Embryonic facial prominence (tissue), 1 donor: ENCODE measurements around the gene TSEN2.
"Not testable (repeated sequence)": the region's sequence is repeated elsewhere in the genome, so short reads cannot be mapped to it uniquely, and the experiment has no call there.

Experiments
- DNase-seq: peaks from one replicate; pipeline ENCODE4 v3.0.0-alpha.2; 2016; ENCODE audit errors: extremely low spot score

Gene TSEN2

DNA sequence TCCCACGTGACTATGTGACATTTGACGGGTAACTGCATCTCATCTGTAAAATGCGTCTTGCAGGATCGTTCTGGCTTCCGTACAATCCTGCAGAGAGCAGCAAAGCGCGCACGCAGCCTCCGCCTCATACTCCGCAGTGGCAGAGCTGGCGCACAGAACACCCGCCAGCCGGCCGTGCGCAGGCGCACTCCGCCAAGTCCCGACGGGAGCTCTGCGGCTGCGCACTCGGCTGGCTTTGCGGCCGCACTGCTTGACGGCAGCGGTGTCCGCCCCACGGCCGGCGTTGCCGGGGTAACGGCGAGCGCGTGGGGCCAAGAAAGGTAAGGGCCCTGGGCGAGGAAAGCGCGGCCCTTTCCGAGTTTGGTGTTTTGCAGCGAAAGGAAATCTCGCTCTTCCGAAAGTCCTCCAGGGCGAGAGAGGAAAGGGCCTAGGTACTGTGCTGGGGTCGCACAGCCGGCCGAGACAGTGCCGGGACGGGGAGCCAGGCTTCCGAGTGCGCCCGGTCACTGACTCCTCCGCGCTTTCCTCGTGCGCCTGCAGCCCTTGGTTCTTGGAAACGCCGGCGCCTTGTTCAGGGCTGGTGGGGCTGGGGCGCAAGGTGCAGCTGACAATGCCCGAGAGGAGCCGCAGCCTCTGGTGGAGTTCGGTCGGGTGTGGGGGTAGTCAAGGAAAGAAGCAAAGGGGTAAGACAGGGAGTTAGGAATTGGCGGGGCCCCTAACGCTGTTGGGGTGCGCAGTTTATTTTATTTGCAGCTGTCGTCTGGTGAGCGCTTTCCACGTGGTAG is at the start of gene TSEN2:
TSS of gene TSEN2 (plus strand) at position 283 of the 785 bp plus-strand sequence. CDS start 5,321 bp downstream, outside the sequence.
- DNase-seq = peak; percentile 89

DNA sequence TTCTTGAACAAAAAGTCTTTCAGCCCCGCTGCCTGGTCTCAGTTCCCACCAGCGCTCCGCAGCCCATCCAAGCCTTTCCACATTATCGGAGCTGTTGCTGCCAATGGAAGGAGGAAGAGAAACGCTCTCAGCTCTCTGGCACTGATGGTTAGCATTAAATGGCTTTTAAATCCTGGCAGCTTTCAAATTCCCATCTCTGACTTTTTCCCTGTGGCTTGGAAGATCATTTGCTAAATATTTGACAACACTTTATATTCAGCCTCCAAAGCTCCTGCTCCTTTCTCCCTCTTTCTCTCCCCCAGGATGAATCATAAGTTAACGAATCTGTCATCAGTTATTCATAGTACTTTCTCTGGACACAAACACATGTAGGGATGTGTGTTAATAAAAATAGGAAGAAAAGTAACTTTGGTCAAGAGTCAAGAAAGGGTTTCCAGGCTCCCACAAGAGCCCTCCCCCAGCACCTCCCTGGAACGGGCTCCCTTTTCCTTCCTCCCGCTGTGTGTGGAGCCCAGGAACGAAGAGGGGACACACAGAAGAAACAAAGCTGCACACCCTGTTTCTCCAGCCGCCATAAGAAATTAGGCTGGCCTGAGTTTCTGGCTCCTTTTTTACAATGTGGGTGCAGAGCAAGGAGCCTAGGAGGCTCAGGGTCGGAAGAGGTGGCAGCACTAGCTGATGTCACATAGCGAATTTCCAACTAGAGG is 47.6 kb upstream of the TSEN2 start:
- DNase-seq = no peak

DNA sequence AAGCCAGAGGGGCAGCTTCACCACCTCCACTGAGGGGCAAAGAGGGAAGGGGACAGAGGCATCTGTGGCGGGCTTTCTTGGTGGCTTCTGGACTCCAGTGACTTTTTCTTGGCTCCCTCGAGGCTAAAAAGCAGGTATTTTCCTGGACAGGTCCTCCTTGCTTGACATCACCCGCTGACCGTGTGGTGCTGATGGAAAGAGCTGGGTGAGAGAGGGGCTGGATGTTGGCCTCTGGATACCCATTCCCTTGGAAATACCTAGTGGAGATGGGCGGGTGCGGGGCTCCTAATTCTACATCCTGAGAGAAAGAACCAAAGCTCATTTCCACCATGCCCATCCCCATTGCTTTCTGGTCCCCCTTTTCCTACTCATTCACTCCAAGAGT is 47.1 kb upstream of the TSEN2 start:
- DNase-seq = no peak

DNA sequence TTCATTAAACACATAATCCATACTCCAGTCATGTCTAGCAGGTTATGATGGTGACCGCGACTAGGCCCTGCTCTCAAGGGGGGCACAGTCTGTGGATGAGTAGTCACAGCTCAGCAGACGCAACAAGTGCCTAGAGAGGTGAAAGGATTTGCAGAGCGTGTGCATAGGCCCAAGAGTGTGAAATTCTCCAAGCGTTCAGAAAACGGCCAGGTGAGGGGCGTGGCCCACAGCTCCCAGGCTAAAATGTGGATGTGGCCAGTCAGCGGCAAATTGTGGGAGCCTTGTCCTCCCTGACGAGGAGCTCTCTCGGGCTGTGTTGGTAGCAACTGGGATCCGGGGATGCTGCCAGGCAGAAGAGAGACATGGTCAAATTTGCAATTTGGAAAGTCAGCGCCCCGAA is 46.4 kb upstream of the TSEN2 start:
- DNase-seq = no peak

DNA sequence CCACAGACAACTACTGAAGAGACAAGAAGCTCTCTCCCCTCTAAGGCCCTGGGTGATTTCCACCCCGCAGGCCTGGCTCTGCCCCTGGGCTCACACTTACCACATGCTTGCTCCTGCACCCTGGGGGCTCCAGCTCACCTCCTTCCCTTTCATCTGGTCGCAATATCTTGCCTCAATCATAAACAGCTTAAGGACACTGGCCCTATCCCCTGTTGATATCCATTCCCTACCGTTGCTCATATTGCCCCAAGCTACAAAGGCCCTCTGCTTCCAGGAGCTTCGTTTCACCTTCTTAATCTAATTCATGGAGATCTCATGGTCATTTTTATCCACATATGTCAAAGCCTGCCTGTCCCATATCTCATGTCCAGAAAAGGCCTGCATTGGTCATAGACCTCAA is 46.0 kb upstream of the TSEN2 start:
- DNase-seq = no peak

DNA sequence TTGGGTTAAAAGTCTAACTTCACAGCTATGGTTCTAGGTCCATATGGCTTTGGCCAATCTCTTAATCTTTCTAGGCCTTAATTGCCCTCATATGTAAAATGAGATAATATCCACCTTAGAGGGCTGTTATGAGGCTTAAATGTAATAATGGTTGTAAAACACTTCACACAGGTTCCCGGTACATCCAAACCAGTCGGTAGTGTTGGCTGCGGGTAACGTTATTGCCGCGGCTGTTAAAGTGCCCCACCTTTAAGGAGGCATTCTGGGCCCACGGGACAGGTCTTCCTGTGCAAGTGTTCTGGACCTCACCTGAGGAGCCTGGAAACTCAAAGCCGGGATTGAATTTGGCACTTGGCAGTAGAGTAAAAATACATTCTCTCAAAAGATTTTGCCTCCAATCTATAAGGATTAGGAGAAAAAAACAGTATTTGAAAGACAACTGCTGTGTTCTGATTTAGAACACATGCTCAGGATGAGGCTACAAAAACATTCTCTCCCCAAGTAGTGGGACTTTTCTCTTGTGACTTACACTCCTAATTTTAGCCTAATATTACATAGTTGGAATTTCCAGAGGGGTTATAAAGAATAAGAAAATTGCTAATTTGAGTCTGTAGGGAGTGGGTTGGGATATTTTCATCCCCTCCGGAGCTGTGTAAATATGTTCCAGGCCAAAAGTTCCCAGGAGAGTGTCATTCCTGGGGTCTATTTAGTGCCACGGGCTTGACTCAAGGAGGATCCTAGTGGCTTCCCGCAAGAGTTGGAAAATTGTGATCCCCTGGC is 44.9 kb upstream of the TSEN2 start:
- DNase-seq = no peak

DNA sequence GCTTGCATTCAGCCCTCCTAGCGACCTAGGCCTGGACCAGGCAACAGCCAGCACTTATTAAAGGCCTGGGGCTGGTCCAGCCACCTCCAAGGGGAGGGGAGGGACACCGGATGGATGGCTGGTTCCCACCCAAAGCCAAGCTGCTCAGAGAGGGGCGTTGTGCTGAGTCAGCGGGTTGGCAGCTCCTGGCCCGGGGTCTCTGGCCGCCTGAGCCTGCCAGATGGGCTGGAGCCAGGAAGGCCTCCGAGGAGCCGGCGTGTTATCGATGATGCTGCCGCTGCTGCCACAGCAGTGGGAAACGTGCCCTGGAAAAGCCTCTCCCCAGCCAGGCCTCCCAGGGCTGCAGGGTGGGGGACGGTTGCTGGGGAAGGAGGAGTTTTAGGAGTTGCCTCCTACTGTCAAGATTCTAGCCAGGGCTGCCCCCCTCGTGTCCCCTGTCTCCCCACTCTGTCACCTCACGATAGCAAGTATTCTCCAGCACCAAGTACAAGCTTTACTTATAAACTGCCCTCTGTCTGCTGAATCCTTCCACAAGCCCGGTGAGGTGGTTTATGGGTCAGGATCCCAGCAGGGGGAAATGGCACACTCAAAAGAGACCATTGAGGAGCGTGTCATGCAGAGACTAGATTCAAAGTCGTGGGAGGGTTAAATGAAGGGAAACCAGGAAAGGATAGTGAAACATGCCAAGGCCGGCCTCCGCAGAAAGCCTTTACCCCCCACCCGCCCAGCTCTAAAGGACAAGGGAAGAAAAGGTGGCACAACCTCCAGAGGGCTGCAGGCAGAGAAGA is 43.2 kb upstream of the TSEN2 start:
- DNase-seq = no peak

DNA sequence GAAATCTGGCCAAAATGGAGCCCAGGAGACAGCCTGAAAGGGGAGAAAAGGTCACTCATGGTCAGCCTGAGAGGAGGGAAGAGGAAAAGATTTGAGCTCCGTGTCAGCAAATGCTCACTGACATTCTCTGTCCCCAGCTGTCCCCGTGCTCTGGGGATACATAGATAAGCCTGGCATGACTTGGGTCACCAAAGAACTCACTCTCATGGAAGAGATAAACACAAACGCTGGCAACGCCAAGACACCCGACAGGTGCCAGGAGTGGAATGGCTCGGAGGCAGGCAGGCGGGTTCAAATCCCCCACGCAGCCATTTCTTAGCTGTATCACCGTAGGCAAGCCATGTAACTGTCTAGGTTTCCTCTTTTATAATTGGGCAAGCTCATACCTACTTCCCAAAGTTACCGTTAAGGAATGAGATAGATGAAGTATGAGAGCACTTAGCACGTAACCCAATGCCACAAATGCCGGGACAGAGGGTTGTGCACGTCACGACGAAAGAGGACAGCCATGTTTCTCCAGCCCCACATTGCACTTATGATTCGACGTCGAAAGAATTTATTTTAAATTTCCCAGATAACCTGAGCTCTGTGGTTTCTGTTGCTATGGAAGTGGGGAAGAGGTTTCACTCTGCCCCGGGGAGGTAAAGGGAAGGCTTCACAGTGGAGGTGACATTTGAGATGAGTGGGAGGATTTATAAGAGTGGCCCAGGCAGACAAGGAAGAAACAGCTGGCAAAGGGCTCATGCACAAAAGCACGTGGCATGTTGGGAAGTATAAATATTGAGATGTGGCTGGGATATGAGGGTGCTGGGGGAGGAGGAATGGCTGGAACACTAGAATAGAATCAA is 41.4 kb upstream of the TSEN2 start:
- DNase-seq = no peak

DNA sequence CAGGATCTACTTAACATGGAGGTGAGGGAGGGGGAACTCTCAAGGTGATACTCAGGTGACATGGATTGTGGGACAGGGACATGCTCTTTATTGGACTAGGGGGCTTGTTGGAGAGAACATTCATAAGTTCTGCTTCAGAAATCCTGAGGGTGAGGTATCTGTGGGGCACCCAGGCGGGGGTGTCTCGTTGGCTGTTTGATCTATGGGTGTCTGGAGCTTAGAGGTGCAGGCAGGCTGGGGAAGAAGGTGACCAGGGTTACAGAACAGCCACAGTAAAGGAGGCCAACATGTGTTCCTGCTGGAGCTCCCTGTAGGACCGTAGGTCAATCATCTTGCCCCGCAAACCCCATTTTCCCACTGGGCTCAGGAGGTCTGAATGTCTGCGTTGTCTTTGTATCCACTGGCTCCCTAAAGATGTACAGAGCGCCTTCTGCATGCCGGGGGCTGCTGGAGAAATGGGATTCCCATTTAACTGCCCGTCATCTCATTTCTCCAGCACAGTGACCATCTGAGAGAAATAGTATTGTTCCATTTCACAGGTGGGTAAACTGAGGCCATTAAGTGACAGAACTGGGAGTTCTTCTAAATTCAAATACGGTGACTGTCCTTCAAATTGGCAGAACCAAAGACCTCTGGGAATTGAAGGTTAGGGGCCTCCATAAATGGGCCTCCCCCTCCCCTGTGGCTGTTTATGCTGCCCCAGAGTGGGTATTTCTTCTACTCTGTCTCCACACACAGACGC is 40.3 kb upstream of the TSEN2 start:
- DNase-seq = no peak

DNA sequence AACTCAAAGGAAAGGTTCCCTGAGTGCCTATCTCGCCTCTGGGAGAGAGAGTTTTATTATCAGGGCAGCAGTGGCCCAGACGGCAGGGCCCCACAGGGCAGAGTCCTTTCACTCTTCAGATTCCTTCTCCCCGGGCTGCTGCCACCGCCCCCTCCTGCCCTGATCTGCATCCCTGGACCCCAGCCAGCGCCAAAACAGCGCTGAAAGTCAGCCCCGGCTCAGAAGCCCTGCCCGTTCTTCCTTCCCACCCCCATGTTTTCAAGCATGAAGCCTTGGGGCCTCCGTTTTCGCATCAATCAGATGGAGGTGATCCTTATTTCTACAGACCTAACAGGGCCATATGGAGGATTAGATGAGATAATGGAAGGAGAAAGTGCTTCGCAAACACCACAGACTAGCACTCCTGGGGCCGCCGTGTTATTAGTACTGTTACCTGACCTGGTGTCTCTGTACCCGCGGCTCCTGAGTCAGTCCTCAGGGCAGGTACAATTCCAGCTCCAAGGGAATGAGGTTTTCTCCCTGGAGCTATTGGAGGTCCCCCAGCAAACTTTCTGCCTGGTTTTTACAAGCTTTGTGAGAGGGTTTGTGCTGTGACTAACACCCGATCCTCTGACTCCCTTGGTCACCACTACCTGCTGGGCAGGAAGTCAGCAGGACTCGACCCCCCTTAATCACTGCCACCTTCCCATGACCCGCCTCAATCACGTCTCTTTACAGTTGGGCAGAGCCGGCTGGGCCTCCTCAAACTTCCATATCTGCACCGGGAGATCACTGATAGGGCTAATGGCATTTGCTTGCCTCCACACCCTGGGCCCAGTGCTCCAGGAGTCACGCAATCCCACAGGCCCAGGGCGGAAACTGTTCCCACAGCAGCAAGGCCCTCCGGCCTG is 39.5 kb upstream of the TSEN2 start:
- no peak for DNase-seq

DNA sequence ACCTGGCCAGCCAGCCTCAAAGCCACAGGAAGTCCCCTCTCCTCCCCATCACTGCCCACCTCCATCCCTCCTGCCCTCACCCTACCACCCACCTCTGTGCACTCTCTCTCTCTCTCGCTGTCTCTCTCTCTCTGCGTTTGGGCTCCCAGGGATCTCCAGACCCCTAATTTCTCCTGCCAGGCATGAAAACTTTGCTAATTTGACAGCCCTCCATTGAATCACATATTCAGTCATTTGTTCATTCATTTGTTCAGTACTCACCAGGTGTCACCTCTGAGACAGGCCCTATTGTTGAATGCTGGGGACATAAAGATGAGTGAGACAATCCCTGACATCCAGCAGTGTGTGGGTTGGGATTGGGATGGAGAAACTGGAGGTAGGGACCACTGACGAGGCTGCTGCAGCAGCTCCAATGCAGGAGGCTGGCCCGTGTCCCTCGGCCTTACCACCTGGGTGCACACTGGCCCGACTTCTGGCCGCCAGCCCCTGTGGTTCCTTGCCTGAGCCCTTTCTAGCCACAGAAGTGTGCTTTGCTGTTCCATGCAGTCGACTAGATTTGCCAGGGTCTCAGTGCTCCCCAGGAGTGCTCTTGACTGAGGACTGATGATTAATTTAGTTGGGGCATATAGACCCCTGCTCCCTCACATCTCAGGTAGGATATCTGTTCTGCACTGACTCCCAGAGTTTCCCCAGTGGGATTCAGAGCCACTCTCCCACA is 38.6 kb upstream of the TSEN2 start:
- no peak for DNase-seq

DNA sequence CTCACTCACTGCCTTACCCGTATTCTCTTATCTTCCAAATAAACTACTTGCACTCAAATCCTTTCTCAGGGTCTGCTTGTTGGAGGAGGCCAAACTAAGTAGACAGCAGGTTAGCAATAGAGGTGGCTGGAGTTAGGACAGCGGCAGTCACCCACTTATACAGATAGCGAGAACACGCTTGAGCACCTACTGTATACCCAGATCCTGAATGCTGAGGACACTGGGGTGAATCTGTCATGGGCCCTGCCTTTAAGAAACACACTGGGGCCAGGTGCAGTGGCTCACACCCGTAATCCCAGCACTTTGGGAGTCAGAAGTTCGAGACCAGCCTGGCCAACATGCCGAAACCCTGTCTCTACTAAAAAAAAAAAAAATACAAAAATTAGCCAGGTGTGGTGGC is 38.0 kb upstream of the TSEN2 start:
- no peak for DNase-seq

DNA sequence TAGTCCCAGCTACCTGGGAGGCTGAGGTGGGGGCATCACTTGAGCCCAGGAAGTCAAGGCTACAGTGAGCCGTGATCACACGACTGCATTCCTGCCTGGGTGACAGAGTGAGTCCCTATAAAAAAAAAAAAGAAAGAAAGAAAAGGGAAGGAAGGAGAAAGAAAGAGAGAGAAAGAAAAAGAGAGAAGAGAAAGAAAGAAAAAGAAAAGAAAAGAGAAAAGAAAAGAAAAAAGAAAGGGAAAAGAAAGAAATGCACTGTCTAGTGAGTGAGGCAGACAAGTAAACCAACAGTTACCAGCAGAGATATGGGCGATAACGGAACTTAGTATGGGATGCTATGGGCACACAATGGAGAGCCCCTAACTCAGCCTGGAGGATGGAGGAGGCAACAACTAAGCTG is 37.2 kb upstream of the TSEN2 start:
- DNase-seq = no peak

DNA sequence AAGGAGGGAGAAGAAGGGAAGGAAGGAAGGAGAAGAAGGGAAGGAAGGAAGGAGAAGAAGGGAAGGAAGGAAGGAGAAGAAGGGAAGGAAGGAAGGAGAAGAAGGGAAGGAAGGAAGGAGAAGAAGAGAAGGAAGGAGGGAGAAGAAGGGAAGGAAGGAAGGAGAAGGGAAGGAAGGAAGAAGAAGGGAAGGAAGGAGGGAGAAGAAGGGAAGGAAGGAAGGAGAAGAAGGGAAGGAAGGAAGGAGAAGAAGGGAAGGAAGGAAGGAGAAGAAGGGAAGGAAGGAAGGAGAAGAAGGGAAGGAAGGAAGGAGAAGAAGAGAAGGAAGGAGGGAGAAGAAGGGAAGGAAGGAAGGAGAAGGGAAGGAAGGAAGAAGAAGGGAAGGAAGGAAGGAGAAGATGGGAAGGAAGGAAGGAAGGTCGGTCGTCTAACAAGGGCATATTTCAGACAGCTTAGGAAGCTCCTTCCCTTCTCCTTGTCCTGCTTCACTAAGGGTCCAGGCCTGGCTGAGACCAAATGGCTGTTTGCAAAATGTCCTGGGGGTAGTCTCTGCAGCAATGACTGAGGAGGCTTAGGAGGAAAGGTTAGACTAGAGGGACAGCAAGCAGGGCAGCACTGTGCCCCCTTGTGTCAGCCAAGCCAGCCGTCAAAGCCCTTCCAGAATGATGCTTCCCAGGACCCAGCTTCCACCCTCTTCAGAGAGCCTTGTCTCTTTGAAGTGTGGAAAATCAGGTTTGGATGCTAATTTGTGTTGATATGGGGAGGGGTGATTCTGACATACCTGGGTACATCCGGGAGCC is 35.7 kb upstream of the TSEN2 start:
- DNase-seq = not testable (repeated sequence)

DNA sequence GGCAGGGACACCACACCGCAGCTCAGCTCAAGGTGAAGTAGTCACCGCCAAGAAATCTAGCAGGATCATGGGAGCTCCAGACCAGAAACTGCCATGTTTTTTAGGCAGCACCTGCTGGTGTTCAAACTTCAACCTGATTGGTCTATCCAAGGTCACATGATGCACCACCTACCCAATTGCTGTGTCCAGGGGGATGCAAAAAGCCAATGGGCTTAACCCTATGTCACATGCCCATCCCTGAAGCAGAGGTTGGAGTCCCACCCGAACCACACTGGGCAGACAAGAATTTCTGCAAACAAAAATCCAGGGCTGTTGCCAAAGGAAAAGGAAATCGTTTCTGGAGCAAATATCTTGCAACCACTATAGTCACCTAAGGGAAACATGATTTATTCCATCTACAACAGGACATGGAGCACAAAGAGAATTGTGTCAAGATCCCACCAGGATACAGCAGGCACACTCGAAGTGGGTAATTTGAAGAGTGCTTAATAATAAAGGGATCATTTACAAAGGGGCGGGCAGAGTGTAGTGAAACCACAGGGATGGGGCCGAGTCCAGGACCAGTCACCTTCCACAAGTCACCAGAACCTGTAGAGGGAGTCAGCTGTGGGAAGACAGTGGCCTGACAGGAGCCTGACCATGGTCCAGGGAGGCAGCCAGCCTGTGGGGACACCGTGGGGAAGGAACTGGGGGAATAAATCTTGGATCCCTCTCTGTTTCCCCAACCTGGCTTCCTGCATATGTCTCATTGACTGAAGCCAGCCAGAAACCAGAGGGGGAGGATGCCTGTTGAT is 34.2 kb upstream of the TSEN2 start:
- DNase-seq = no peak

DNA sequence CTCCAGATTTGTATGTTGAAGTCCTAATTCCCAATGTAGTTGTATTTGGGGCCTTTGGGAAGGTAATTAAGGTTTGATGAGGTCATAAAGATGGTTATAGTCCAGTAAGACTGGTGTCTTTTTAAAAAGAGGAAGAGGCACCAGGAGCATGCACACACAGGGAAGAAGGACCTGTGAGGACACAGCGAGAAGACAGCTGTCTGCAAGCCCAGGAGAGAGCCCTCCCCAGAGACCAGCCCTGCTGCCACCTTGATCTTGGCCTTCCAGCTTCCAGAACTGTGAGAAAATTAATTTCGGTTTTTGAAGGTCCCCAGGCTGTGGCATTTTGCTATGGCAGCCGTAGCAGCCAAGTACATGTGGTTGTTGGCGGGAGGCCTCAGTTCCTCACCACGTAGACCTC is 32.8 kb upstream of the TSEN2 start:
- no peak for DNase-seq

DNA sequence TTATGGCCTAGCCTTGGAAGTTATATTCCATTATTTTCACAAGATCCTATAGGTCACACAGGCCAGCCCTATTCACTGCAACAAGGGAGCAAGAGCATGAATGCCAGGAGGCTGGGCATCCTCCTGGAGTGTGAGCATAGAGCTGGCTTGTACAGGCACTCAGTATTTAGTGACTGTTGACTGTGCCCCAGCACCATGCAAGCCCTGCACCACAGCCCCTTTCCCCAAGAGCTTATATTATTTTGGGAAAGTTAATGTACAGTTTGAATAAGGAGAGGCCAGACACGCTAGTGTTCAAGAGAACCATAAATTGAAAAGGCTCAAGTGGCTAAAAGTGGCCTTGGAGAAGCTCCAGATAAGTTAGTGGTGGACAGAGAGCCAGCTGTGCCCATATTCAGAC is 32.3 kb upstream of the TSEN2 start:
- DNase-seq = no peak
